Activated CD4-positive, alpha-beta T cell treated with anti-CD3 and anti-CD28 coated beads for 48 hours (primary cell): ENCODE measurements around the gene DIS3L.
"Not testable (repeated sequence)": the region's sequence is repeated elsewhere in the genome, so short reads cannot be mapped to it uniquely, and the experiment has no call there.

Experiments
- DNase-seq: peaks from one replicate; pipeline ENCODE4 v3.0.0-alpha.2; 2020

Gene DIS3L

DNA sequence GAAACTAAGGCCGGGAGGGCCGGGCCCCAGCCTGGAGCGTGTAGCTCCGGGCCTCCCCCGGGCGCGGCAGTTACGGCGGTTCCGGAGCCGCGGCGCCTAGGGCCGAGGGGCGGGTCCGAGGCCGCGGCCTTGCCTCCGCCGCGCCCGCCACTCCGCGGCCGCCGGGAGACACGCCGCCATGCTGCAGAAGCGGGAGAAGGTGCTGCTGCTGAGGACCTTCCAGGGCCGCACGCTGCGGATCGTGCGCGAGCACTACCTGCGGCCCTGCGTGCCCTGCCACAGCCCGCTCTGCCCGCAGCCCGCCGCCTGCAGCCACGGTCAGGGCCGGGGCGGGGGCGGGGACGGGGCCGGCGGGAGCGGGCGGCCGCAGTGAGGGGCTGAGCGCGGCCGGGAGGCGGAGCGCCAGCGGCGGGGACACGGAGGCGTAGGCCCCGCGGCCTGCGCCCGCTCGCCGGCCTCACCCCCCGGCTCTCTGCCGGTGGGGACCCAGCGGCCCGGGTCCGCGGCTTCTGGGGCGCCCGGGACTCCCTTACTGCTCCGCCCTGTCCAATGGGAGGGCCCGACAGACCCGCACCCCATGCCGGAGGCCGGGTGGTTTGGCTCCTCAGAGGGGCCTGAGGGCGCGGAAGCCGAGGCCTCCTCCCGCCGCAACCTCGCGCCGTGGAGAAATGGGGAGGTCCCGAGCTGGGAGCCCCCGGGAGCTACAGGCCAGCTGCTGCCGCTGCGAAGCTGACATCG lies at the start of gene DIS3L:
Gene DIS3L (plus strand): TSS at position 150 of the 738 bp plus-strand sequence. CDS start 29 bp downstream, at position 179.
- peak; percentile 70 for DNase-seq

DNA sequence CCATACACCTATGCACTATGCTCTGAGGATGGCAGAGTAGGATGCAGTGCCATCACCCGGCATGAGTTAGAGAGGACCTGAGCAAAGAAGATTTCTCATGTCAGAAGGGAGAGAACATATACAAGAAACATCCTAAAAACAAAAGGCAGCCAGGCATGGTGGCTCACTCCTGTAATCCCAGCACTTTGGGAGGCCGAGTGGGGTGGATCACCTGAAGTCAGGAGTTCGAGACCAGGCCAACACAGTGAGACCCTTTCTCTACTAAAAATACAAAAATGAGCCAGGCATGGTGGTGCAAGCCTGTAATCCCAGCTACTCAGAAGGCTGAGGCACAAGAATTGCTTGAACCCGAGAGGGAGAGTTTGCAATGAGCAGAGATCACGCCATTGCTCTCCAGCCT lies 47.5 kb upstream of the DIS3L start:
- DNase-seq: not testable (repeated sequence)

DNA sequence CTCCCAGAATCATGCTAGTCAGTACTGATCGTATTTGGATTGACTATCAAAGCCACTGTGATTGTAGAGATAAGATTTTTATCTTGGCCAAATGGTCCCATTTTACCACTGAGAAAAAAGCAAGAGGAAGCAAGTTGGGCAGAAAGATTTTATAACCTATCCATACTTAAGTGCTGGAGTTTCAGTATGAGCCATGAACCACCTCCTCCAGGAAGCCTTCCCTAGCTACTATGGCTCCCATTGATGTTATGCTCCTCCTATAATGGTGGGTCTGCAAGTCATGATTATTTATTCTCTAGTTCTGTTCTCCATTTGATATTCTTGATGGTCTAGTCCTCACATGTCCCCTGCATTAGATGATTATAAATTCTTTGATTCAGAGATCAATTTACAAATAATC lies 46.4 kb upstream of the DIS3L start:
- no peak for DNase-seq

DNA sequence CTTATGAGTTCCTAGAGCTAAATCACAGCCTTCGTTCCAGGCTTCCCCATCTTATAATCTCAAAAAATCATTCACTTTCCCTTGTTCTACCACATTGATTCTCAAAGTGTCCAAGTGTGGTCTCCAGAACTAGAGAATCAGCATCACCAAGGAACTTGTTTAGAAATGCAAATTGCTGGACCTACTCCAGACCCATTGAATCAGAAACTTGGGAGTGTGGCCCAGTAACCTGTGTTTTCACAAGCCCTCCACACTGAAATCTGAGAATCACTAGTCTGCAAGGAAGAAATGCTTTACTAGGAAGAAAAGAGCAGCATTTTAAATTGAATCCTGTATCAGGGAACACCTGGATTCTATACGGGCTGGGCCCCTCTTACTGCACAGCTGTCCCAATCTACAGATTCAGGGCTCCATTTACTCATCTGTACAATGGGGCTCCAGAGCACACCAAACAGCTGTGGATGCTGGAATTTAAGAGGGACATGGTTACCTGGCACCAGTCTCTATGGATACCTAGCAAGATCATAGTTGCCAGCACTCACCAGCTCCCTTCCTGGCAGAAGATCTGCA lies 43.7 kb upstream of the DIS3L start:
- no peak for DNase-seq

GRCh38 chr15:66251065-66251789 lies 42.1 kb upstream of the DIS3L start:
- DNase-seq: no peak

- DNase-seq: peak; percentile 63
Measured at GRCh38 chr15:66251790-66252684, 41.3 kb upstream of the DIS3L start.

DNA sequence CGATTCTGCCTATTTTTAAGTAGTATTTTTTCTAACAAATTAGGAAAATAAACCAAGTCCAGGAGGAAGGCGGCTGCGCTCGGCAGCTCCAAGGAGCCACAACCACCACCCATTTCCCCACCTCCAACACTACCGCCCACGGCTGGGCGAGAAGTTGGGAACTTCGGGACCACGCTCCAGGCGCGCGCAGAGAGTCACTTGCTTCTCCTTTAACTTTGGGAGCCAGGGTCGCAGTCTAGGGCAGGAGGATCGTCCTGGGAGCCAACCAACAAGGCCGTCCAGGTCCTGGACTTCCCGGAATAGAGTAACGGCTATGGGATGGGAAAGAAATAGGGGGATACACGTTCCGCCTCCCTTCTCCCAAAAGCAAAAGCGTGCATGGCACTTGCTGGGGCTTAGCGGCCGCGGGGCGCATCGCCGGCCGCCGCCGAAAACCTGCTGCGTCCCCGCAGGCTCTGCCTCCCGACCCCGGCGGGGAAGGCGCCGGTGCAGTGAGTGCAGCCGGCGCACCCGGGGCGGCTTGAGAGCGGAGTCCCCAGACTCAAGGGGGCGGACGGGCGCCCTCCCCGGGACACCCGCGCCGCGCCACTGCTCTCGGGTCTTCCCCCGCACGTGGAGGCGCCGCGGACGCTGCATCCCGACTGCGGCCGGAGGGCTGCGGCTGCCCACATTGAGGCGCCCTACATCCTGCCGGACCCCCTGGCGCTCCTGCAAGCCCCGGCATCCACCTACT lies 40.5 kb upstream of the DIS3L start:
- peak; percentile 28 for DNase-seq

DNA sequence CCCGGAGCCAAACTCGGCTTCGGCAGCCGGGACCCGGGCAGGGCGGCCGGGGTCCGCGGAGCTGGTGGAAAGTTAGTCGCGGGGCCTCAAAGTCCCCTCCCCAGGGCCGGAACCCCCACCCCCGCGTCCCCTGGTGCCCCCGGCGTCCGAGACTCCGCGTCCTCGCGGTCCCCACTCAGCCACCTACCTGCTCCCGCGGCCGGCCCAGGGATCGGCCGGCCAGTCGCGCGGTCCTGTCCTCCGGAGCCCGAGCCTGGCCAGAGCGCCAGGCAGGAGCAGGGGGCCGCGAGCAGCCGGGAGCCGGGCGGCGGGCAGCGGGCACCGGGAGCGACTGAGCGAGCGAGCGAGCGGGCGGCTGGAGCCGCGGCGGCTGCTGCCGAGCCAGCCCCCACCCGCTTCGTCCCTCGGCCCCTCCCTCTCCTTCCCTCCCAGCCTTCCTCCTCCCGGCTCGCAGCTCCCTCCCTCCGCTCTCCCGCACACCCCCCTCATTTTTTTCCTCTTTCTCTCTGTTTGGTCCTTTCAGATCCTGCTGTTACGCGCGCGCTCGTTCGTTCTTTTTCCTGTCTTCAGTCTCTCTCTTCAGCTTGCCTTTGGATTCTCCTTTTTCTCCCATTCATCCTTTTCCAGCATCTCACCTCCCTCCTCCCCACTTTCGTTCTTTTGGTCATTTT lies 39.8 kb upstream of the DIS3L start, which contains the start of gene MEGF11:
Gene MEGF11 (minus strand): TSS at position 333 of the 671 bp plus-strand sequence. CDS start 125,347 bp downstream, outside the sequence.
- DNase-seq: no peak

GRCh38 chr15:66254089-66254950 lies 39.0 kb upstream of the DIS3L start:
- no peak for DNase-seq

DNA sequence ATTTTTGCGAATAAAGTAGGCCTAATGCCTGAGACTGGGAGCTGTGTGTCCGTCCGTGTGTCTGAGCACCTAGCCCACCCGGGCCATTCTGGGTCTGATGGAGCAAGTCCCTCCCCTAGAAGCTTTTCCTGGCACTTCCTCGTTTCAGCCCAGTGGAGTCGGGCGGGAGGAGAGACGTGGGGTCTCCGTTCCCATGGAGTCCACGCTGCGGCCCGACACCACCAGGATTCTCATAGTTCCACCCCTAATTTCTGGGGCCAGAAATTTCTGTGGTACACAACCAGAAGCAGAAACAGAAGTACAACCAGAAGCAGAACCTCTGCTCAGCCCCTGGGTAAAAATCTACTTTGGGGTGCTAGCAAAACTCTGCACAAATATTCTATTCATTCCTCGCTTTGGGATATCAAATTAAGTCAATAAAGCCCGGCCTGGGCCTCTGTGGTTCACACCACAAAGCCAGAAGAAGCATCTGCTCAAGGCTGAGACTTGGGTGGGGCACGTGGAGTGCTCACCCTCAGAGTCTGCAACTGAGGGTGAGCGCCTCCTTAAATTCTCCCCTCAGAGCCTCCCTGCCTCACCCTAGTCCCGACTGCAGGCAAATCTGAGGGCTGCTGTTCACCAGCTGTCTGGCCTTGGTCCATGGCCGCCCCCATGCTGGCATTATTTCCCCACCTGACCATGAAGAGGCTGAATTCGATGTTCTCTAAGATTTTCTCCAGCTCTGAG lies 38.3 kb upstream of the DIS3L start:
- no peak for DNase-seq

GRCh38 chr15:66256692-66257091 lies 36.7 kb upstream of the DIS3L start:
- no peak for DNase-seq

DNA sequence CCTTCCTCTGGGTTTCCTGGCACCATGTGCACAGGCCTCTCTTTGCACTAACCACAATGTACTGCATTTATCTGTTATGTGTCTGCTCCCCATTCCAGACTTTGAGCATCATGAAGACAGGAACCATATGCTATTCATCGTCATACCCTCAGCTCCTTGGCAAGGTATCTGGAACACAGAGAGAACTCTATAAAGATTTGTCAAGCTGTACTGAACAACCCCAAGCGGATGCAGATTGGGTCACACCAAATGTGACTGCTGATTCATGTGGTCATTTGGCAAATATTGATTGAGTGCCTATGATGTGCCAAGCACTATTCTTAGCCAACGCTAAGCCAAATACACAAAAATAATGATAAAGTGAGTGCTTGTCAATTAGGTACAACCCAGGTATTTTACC lies 32.3 kb upstream of the DIS3L start:
- no peak for DNase-seq

DNA sequence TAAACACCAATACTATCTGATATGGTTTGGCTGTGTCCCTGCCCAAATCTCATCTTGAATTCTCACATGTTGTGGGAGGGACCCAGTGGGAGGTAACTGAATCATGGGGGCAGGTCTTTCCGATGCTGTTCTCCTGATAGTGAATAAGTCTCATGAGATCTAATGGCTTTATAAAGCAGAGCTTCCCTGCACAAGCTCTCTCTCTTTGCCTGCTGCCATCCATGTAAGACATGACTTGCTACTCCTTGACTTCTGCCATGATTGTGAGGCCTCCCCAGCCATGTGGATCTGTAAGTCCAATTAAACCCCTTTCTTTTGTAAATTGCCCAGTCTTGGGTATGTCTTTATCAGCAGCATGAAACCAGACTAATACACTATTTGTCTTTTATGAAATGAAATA lies 30.5 kb upstream of the DIS3L start:
- not testable (repeated sequence) for DNase-seq

GRCh38 chr15:66264859-66265513 lies 28.4 kb upstream of the DIS3L start:
- DNase-seq: no peak

DNA sequence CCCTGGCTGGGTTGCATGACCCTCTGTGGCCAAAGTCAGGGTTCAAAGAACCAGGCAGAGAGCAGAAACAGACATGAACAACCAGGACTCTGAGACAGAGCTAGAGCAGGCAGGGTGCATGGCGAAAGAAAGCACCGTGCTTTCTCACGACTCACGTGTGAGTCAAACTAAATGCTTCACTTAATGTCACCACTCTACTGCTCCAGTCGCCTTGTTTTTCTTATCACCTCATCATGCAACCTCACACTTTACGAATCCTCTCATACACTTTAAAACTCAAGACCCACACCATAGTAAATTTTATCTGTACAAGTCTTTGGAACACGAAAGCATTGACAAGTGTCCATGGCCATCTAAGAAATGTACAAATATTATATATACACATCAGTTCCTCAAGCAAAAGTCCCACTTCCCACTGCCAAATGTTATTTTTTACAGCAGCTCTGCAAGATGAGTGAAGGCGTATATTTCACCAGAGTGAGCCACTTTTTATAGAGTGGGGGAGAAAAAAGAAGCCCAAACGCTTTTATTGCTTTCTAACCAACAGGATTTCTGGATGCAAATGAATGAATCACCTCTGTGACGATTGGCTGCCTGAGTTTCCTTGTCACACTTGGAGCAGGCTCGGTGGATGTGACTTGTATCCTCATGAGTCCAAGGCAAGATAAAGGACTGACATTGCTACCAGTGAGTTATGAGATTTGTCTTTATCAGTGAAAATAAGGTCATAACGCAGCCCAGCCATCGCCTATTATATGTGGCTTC lies 23.9 kb upstream of the DIS3L start:
- DNase-seq: no peak

GRCh38 chr15:66270932-66271331 lies 22.4 kb upstream of the DIS3L start:
- no peak for DNase-seq

GRCh38 chr15:66275352-66275751 lies 18.0 kb upstream of the DIS3L start:
- no peak for DNase-seq

DNA sequence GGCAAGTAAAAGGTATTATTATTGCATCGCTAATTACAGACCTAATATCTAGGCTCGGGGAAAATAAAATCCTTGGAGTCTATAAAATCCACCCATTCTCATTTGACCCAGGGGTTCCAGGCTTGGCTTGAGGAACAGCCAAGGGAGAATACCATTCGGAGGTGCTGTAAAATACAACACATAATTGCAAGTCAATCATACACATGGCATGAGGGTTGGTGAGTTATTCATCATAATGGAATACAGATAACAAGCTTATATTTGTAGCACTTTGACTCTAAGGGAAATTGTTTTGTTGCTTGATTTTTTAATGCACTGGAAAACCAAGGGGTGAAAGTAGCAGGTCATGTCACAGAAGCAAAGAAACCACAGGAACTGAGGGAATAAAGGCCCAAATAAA lies 16.8 kb upstream of the DIS3L start:
- no peak for DNase-seq
